ENCODE data around the gene FOXO1.

DNA sequence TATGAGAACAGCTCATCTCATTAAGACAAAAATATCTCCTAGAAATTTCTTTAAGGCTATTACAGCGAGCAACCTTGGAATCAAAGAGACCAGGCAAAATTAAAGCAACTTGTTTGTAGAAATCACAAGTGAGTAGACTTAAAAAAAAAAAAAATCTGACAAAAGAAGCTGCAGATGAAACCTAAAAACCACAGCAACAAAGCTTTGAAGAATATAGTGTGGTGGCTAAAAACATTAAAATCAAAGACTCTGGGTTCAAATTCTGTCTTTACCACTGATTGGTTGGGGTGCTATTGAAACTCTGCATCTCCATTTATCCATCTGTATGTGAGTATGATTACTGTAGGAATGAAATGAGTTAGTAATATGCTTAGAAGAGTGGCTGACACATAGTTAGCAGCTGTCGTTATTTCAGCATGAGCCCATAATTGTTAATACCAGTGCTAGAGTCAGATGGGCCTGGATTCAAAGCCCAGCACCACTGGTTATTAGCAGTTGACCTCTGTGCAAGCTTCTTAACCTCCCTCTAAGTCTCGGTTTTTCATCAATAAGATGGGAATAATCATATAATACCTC lies 157.6 kb downstream of the FOXO1 start:
- TF ChIP-seq, protein P1, sequence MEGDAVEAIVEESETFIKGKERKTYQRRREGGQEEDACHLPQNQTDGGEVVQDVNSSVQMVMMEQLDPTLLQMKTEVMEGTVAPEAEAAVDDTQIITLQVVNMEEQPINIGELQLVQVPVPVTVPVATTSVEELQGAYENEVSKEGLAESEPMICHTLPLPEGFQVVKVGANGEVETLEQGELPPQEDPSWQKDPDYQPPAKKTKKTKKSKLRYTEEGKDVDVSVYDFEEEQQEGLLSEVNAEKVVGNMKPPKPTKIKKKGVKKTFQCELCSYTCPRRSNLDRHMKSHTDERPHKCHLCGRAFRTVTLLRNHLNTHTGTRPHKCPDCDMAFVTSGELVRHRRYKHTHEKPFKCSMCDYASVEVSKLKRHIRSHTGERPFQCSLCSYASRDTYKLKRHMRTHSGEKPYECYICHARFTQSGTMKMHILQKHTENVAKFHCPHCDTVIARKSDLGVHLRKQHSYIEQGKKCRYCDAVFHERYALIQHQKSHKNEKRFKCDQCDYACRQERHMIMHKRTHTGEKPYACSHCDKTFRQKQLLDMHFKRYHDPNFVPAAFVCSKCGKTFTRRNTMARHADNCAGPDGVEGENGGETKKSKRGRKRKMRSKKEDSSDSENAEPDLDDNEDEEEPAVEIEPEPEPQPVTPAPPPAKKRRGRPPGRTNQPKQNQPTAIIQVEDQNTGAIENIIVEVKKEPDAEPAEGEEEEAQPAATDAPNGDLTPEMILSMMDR (conservative IDR thresholded peaks at IDR 0.05 in 1 of 2, IDR thresholded peaks at IDR 0.05 in 1 of 2; ENCODE audit: low read depth in 1 of 2, low read length in 2 of 2) = no peak
- TF ChIP-seq EZH2 (IDR thresholded peaks at IDR 0.05; ENCODE audit: low read length, missing control alignments) = no peak
